ENCODE data around the gene FBXO17. TPM values are rescaled to one million over a fixed set of nuclear protein-coding genes. Genes with fewer than 3 reads are reported as not detected.

Gene FBXO17
- total RNA-seq, result 41.3 and 44.9 TPM in 2 replicates
- long read RNA-seq, transcript FBXO17-201 (6 exons, 2,386 nt), result major isoform, 5 of 17 reads
- long read RNA-seq, partial matches to known transcripts, result 2 of 17 reads
- long read RNA-seq, other reads (novel, unspliced or antisense), result 10 of 17 reads

- H3K27ac Mint-ChIP-seq (ENCODE audit: unreplicated experiment), result peak within 1 kb of the TSS; percentile 96
- H3K4me1 Mint-ChIP-seq (ENCODE audit: unreplicated experiment), result peaks cover 26% of the 10 kb centered on the region
- H3K27me3 Mint-ChIP-seq (ENCODE audit: unreplicated experiment), result no peaks in the 10 kb centered on the region
- H3K9me3 Mint-ChIP-seq (ENCODE audit: unreplicated experiment), result no peaks in the 10 kb centered on the region
- DNase-seq (ENCODE audit: extremely low spot score, unreplicated experiment), result peak; percentile 86
- peaks cover 6% of the 10 kb centered on the region for H3K36me3 Mint-ChIP-seq (ENCODE audit: unreplicated experiment)
- no peak for TF ChIP-seq CTCF (IDR thresholded peaks at IDR 0.05)
- H3K4me3 Mint-ChIP-seq (ENCODE audit: unreplicated experiment), result peak within 1 kb of the TSS; percentile 93
Observed at GRCh38 chr19:38975214-38975860, at the start of gene FBXO17. Gene FBXO17 (minus strand): TSS chr19:38975742. CDS start chr19:38950319, 25,423 bp downstream.

GRCh38 chr19:39024875-39025641 lies 49.5 kb upstream of the FBXO17 start:
- TF ChIP-seq CTCF (IDR thresholded peaks at IDR 0.05), result no peak
- Mint-ChIP-seq H3K27ac (ENCODE audit: unreplicated experiment) (no peak overlapping the region), H3K4me1 (ENCODE audit: unreplicated experiment) (no peaks in the 10 kb centered on the region), H3K36me3 (ENCODE audit: unreplicated experiment) (peaks cover 3% of the 10 kb centered on the region), H3K27me3 (ENCODE audit: unreplicated experiment) (peaks cover 8% of the 10 kb centered on the region), H3K4me3 (ENCODE audit: unreplicated experiment) (no peak overlapping the region), H3K9me3 (ENCODE audit: unreplicated experiment) (no peaks in the 10 kb centered on the region)
- DNase-seq (ENCODE audit: extremely low spot score, unreplicated experiment), result no peak

GRCh38 chr19:39021063-39021462 lies 45.5 kb upstream of the FBXO17 start:
- peaks cover 20% of the 10 kb centered on the region for H3K27me3 Mint-ChIP-seq (ENCODE audit: unreplicated experiment)
- TF ChIP-seq CTCF (IDR thresholded peaks at IDR 0.05), result no peak
- no peak overlapping the region for H3K27ac Mint-ChIP-seq (ENCODE audit: unreplicated experiment)
- DNase-seq (ENCODE audit: extremely low spot score, unreplicated experiment), result no peak
- H3K4me3 Mint-ChIP-seq (ENCODE audit: unreplicated experiment), result no peak overlapping the region
- H3K36me3 Mint-ChIP-seq (ENCODE audit: unreplicated experiment), result no peaks in the 10 kb centered on the region
- no peaks in the 10 kb centered on the region for H3K4me1 Mint-ChIP-seq (ENCODE audit: unreplicated experiment)
- H3K9me3 Mint-ChIP-seq (ENCODE audit: unreplicated experiment), result no peaks in the 10 kb centered on the region

GRCh38 chr19:39017646-39018045 lies 42.1 kb upstream of the FBXO17 start:
- H3K4me3 Mint-ChIP-seq (ENCODE audit: unreplicated experiment), result no peak overlapping the region
- no peak overlapping the region for H3K27ac Mint-ChIP-seq (ENCODE audit: unreplicated experiment)
- no peak for TF ChIP-seq CTCF (IDR thresholded peaks at IDR 0.05)
- H3K27me3 Mint-ChIP-seq (ENCODE audit: unreplicated experiment), result peaks cover 28% of the 10 kb centered on the region
- DNase-seq (ENCODE audit: extremely low spot score, unreplicated experiment), result no peak
- H3K9me3 Mint-ChIP-seq (ENCODE audit: unreplicated experiment), result no peaks in the 10 kb centered on the region
- no peaks in the 10 kb centered on the region for H3K4me1 Mint-ChIP-seq (ENCODE audit: unreplicated experiment)
- H3K36me3 Mint-ChIP-seq (ENCODE audit: unreplicated experiment), result no peaks in the 10 kb centered on the region

GRCh38 chr19:39017026-39017425 lies 41.5 kb upstream of the FBXO17 start:
- Mint-ChIP-seq H3K4me3 (ENCODE audit: unreplicated experiment) (no peak overlapping the region), H3K4me1 (ENCODE audit: unreplicated experiment) (no peaks in the 10 kb centered on the region), H3K9me3 (ENCODE audit: unreplicated experiment) (no peaks in the 10 kb centered on the region), H3K36me3 (ENCODE audit: unreplicated experiment) (no peaks in the 10 kb centered on the region), H3K27ac (ENCODE audit: unreplicated experiment) (no peak overlapping the region), H3K27me3 (ENCODE audit: unreplicated experiment) (peaks cover 26% of the 10 kb centered on the region)
- no peak for DNase-seq (ENCODE audit: extremely low spot score, unreplicated experiment)
- TF ChIP-seq CTCF (IDR thresholded peaks at IDR 0.05), result no peak
